GM23338 (cell line): ENCODE measurements around the gene PPDPF. TPM values are rescaled to one million over a fixed set of nuclear protein-coding genes. Genes with fewer than 3 reads are reported as not detected.

ENCODE experiments used
- ATAC-seq: fragments of 200-7000 bp; cut with Tn5 transposase; 3 replicates; pipeline ENCODE4 v1.9.1; 2020
- DNase-seq: peaks from one replicate; pipeline ENCODE4 v3.0.0-alpha.2; 2015; ENCODE audit warnings: low spot score
- H2AFZ ChIP-seq: fragments of 200-600 bp; sonication (generic); 2 replicates; pipeline ENCODE4 v1.8.0; 2016; ENCODE audit warnings: antibody characterized with exemption, mild to moderate bottlenecking, moderate library complexity
- H3F3A ChIP-seq: fragments of 200-600 bp; sonication (generic); replicated peaks from 2 replicates; pipeline ENCODE4 v1.8.0; 2017; ENCODE audit warnings: antibody characterized with exemption, mixed run types, low read depth
- H3K27ac ChIP-seq: fragments of 200-600 bp; sonication (generic); 2 replicates; pipeline ENCODE4 v1.6.1; 2016; ENCODE audit warnings: low read depth
- H3K27me3 ChIP-seq: fragments of 200-600 bp; sonication (generic); 2 replicates; pipeline ENCODE4 v1.8.0; 2016; ENCODE audit warnings: mild to moderate bottlenecking, mixed run types, moderate library complexity; ENCODE audit not compliant: insufficient read depth
- H3K36me3 ChIP-seq: fragments of 200-600 bp; sonication (generic); 2 replicates; pipeline ENCODE4 v1.8.0; 2016; ENCODE audit warnings: mild to moderate bottlenecking; ENCODE audit not compliant: insufficient read depth
- H3K4me1 ChIP-seq: fragments of 200-600 bp; sonication (generic); 2 replicates; pipeline ENCODE4 v1.8.0; 2016; ENCODE audit warnings: mild to moderate bottlenecking, moderate library complexity; ENCODE audit not compliant: insufficient read depth
- H3K4me2 ChIP-seq: fragments of 200-600 bp; sonication (generic); 2 replicates; pipeline ENCODE4 v1.7.1; 2017; ENCODE audit warnings: mixed run types
- H3K4me3 ChIP-seq: fragments of 200-600 bp; sonication (generic); 2 replicates; pipeline ENCODE4 v1.6.1; 2016; ENCODE audit warnings: mixed run types
- H3K79me2 ChIP-seq: fragments of 200-600 bp; sonication (generic); replicated peaks from 2 replicates; pipeline ENCODE4 v1.8.0; 2017; ENCODE audit warnings: mild to moderate bottlenecking; ENCODE audit not compliant: insufficient read depth
- H3K9me2 ChIP-seq: fragments of 200-600 bp; sonication (generic); 2 replicates; pipeline ENCODE4 v1.8.0; 2017; ENCODE audit not compliant: insufficient read depth
- H4K20me1 ChIP-seq: fragments of 200-600 bp; sonication (generic); replicated peaks from 2 replicates; pipeline ENCODE4 v1.8.0; 2017; ENCODE audit warnings: mild to moderate bottlenecking; ENCODE audit not compliant: insufficient read depth
- H3K27ac Mint-ChIP-seq: 2 replicates; pipeline ENCODE4 v1.8.0; 2020; ENCODE audit warnings: inconsistent platforms, mild to moderate bottlenecking, moderate library complexity, mixed read lengths
- H3K27me3 Mint-ChIP-seq: 3 replicates; pipeline ENCODE4 v1.8.0; 2022; ENCODE audit warnings: low read depth, mild to moderate bottlenecking, moderate library complexity, mixed read lengths, inconsistent platforms; ENCODE audit not compliant: insufficient read depth, poor library complexity
- H3K36me3 Mint-ChIP-seq: 3 replicates; pipeline ENCODE4 v1.8.0; 2021; ENCODE audit warnings: low read depth, mild to moderate bottlenecking, inconsistent platforms, moderate library complexity, mixed read lengths
- H3K4me1 Mint-ChIP-seq: 3 replicates; pipeline ENCODE4 v1.8.0; 2020; ENCODE audit warnings: mild to moderate bottlenecking, inconsistent platforms, mixed read lengths
- H3K4me3 Mint-ChIP-seq: 3 replicates; pipeline ENCODE4 v1.8.0; 2021; ENCODE audit warnings: moderate library complexity, mild to moderate bottlenecking, inconsistent platforms, mixed read lengths
- H3K9me3 Mint-ChIP-seq: 3 replicates; pipeline ENCODE4 v1.8.0; 2020; ENCODE audit warnings: moderate library complexity, mild to moderate bottlenecking, inconsistent platforms, mixed read lengths
- EZH2 ChIP-seq: fragments of 200-600 bp; sonication (generic); IDR thresholded peaks from one replicate; pipeline ENCODE4 v1.8.0; 2017; ENCODE audit warnings: antibody characterized with exemption, mild to moderate bottlenecking, low read depth; ENCODE audit not compliant: unreplicated experiment
- EZH2phosphoT487 ChIP-seq: fragments of 200-600 bp; sonication (generic); IDR thresholded peaks from one replicate; pipeline ENCODE4 v1.8.1; 2018; ENCODE audit warnings: antibody characterized with exemption; ENCODE audit not compliant: unreplicated experiment
- NANOG ChIP-seq: IDR thresholded peaks from 2 replicates; pipeline ENCODE4 v1.6.1; 2016; ENCODE audit warnings: antibody characterized with exemption, borderline replicate concordance
- POLR2AphosphoS5 ChIP-seq: IDR thresholded peaks from 2 replicates; pipeline ENCODE4 v1.6.1; 2016; ENCODE audit warnings: antibody characterized with exemption, low read depth
- ZNF114 ChIP-seq: fragments of 250-450 bp; sonication (Bioruptor Pico); IDR thresholded peaks from 2 replicates; pipeline ENCODE4 v1.5.0; 2020; ENCODE audit warnings: mild to moderate bottlenecking, moderate library complexity
- ZNF462 ChIP-seq: fragments of 250-450 bp; sonication (Bioruptor Pico); IDR thresholded peaks from 2 replicates; pipeline ENCODE4 v1.5.0; 2020; ENCODE audit warnings: mild to moderate bottlenecking, moderate library complexity
- polyA plus RNA-seq: library from polyadenylated mRNA; unstranded; fragments of >200 nt; fragmentation: Nextera tagmentation; extraction: Ambion mirVana; gene quantifications from 2 replicates; pipeline ENCODE4 v1.2.1, GENCODE V29; 2016
- total RNA-seq: library from RNA; depleted of rRNA; stranded (reverse); fragments of >200 nt; shearing (Covaris generic); gene quantifications from 2 replicates; pipeline ENCODE4 v1.2.3, GENCODE V29; 2014
- TF ChIP-seq, protein P1 (sequence below), 2 experiments: fragments of 200-600 bp in 1 of 2; sonication (generic) in 1 of 2; conservative IDR thresholded peaks; 2 replicates each; pipeline versions ENCODE4 v1.5.1 to v1.6.1; 2016 to 2017; ENCODE audit warnings: antibody characterized with exemption in 2 of 2, low read depth in 2 of 2, mild to moderate bottlenecking in 2 of 2, moderate library complexity in 1 of 2

Gene PPDPF
- total and polyA plus RNA-seq, 2 experiments from 2014 or later, result 83.9 to 141 TPM

GRCh38 chr20:63483834-63484233 lies 36.7 kb upstream of the PPDPF start:
- Histone ChIP-seq H4K20me1 (no peaks in the 10 kb centered on the region), H3K4me2 (no peak overlapping the region), H3K4me3 (no peak overlapping the region), H3K36me3 (no peaks in the 10 kb centered on the region), H3K4me1 (peaks cover 7% of the 10 kb centered on the region; the same call in 1 of the 2 replicates), H3F3A (no peaks in the 10 kb centered on the region), H3K27me3 (peaks cover 15% of the 10 kb centered on the region), H3K27ac (no peak overlapping the region), H3K79me2 (no peaks in the 10 kb centered on the region), H3K9me2 (no peaks in the 10 kb centered on the region), H2AFZ (no peak overlapping the region)
- Mint-ChIP-seq H3K27me3 (peaks cover 26% of the 10 kb centered on the region), H3K4me3 (no peak overlapping the region), H3K4me1 (peaks cover 29% of the 10 kb centered on the region), H3K27ac (no peak overlapping the region), H3K36me3 (peaks cover 3% of the 10 kb centered on the region; the same call in 1 of the 3 replicates), H3K9me3 (peaks cover 3% of the 10 kb centered on the region; the same call in 1 of the 3 replicates)
- TF ChIP-seq, protein P1, sequence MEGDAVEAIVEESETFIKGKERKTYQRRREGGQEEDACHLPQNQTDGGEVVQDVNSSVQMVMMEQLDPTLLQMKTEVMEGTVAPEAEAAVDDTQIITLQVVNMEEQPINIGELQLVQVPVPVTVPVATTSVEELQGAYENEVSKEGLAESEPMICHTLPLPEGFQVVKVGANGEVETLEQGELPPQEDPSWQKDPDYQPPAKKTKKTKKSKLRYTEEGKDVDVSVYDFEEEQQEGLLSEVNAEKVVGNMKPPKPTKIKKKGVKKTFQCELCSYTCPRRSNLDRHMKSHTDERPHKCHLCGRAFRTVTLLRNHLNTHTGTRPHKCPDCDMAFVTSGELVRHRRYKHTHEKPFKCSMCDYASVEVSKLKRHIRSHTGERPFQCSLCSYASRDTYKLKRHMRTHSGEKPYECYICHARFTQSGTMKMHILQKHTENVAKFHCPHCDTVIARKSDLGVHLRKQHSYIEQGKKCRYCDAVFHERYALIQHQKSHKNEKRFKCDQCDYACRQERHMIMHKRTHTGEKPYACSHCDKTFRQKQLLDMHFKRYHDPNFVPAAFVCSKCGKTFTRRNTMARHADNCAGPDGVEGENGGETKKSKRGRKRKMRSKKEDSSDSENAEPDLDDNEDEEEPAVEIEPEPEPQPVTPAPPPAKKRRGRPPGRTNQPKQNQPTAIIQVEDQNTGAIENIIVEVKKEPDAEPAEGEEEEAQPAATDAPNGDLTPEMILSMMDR (conservative IDR thresholded peaks at IDR 0.05; ENCODE audit: low read depth in 2 of 2), result peak; percentile 25 to 85; a peak in 3 of 4 replicates
- no peak for TF ChIP-seq NANOG
- peak; percentile 71 for DNase-seq
- ATAC-seq, result peak; percentile 27

DNA sequence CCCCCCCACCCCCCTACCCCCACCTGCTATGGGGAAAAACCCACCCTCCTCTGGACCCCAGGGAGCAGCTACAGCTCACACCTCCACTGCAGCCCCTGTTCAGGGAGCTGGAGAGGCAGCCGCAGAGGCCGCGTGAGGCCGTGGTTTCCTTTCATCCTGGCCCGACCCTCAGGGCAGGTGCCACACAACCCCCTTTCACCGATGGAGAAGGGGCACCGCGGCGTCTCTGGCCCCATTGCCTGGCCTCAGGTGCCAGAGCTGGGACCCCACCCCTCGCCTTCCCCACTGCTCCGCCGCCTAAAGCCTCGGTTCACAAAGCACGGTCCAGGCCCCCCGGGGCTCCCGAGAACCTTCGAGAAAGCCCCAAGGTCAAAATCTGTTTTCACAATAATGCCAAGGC lies 36.3 kb upstream of the PPDPF start:
- H3K79me2 ChIP-seq, result no peaks in the 10 kb centered on the region
- H3K4me2 ChIP-seq, result no peak overlapping the region
- no peak overlapping the region for H3K27ac ChIP-seq
- no peaks in the 10 kb centered on the region for H4K20me1 ChIP-seq
- DNase-seq, result no peak
- H3K36me3 Mint-ChIP-seq, result peaks cover 3% of the 10 kb centered on the region; the same call in 1 of the 3 replicates
- no peak overlapping the region for H3K4me3 ChIP-seq
- H3K27me3 ChIP-seq, result peaks cover 19% of the 10 kb centered on the region
- no peak for TF ChIP-seq NANOG
- no peak for TF ChIP-seq ZNF114 (CRISPR knock-in tag)
- TF ChIP-seq EZH2phosphoT487, result no peak
- no peak for TF ChIP-seq POLR2AphosphoS5
- TF ChIP-seq ZNF462 (CRISPR knock-in tag), result no peak
- no peak for TF ChIP-seq EZH2
- no peaks in the 10 kb centered on the region for H3K36me3 ChIP-seq
- H3K9me2 ChIP-seq, result no peaks in the 10 kb centered on the region
- H3F3A ChIP-seq, result no peaks in the 10 kb centered on the region
- peaks cover 3% of the 10 kb centered on the region; the same call in 1 of the 3 replicates for H3K9me3 Mint-ChIP-seq
- no peak overlapping the region for H2AFZ ChIP-seq
- no peak overlapping the region for H3K27ac Mint-ChIP-seq
- no peak for ATAC-seq
- H3K27me3 Mint-ChIP-seq, result peaks cover 27% of the 10 kb centered on the region
- no peak overlapping the region for H3K4me3 Mint-ChIP-seq
- peaks cover 7% of the 10 kb centered on the region; the same call in 1 of the 2 replicates for H3K4me1 ChIP-seq
- H3K4me1 Mint-ChIP-seq, result peaks cover 29% of the 10 kb centered on the region
